ENCODE results near the gene ZCCHC12. TPM values are rescaled to one million over a fixed set of nuclear protein-coding genes. Genes with fewer than 3 reads are reported as not detected.

ZCCHC12 gene
- total RNA-seq, 4 donors from 2014 or later: not detected

- DNase-seq (ENCODE audit: low spot score in 2 of 2): no peak
- peak overlapping the region; percentile 24 for H3K27ac ChIP-seq
- peaks cover 4% of the 10 kb centered on the region for H3K4me1 ChIP-seq
- no peaks in the 10 kb centered on the region for H3K36me3 ChIP-seq
- 52% methylated on average over 4 of the region's 4 CpGs for WGBS
- H3K9me3 ChIP-seq: no peaks in the 10 kb centered on the region
- TF ChIP-seq EP300 (IDR thresholded peaks at IDR 0.05) (no peak), POLR2A (IDR thresholded peaks at IDR 0.05) (no peak), POLR2AphosphoS5 (IDR thresholded peaks at IDR 0.05) (no peak), CTCF (IDR thresholded peaks at IDR 0.05) (no peak)
- H3K27me3 ChIP-seq: no peaks in the 10 kb centered on the region
- H3K4me3 ChIP-seq: no peak overlapping the region
Observed at GRCh38 chrX:118872102-118872566, 48.5 kb downstream of the ZCCHC12 start.

Other genes starting within 250 kb of the ZCCHC12 start
- gene IL13RA1, start 96.2 kb upstream of the ZCCHC12 start, total RNA-seq: 10 to 100 TPM; 20.7 to 26.2 (median 24.8) TPM
- gene LONRF3, start 150.8 kb downstream of the ZCCHC12 start, total RNA-seq: 1 to 10 TPM; 1.2 to 4.1 (median 1.8) TPM
- not detected for gene CT47C1, start 249.2 kb downstream of the ZCCHC12 start, total RNA-seq